Stimulated activated CD8-positive, alpha-beta memory T cell treated with anti-CD3 and anti-CD28 coated beads, Interleukin-12 subunit alpha, Interleukin-12 subunit beta, amount 100 ng/mL, for 1 hour (primary cell): ENCODE measurements around the gene CEP20.
"Not testable (repeated sequence)": the region's sequence is repeated elsewhere in the genome, so short reads cannot be mapped to it uniquely, and the experiment has no call there.

ENCODE experiments used
- DNase-seq: peaks from one replicate; pipeline ENCODE4 v3.0.0-alpha.2; 2020; ENCODE audit warnings: low read depth

The CEP20 gene

DNA sequence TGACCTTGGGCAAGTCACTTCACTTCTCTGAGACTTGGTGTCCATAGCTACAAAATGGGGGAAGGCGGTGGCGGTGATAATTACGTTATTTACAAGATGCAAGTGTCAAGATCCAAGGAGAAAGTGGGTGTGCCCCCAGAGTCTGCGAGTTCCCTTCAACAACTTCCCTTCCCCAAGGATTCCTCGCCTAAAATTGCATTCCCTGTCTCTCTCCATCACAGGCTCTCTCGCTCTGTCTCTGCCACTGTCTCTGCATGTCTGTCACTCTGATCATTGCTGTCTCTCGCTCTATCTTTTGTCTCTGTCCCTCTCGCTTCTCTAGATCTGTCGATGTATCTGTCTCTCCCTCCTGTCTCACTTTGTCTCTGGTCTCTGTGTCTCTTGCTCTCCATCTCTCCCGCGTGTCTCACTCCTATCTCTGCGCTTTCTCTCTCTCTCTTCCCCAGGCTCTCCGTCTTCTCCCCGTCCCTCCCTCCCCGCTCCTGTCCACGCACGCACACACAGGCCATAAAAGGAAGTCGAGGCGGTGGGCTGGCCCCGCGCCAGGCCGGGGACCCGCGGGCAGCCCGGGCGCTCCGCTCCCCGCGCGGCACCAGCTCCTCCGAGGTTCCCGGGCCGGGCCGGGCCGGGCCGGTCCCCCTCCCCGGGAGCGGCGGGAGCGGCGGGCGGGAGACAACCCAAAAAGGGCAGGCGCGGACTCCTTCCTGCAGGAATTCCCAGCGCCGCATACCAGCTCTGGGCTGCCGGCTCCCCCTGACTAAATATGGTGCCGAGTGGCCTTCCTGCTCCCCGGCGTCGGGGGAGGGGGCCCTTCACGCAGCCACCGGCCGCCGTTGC is 30.5 kb downstream of the CEP20 start:
- no peak for DNase-seq

DNA sequence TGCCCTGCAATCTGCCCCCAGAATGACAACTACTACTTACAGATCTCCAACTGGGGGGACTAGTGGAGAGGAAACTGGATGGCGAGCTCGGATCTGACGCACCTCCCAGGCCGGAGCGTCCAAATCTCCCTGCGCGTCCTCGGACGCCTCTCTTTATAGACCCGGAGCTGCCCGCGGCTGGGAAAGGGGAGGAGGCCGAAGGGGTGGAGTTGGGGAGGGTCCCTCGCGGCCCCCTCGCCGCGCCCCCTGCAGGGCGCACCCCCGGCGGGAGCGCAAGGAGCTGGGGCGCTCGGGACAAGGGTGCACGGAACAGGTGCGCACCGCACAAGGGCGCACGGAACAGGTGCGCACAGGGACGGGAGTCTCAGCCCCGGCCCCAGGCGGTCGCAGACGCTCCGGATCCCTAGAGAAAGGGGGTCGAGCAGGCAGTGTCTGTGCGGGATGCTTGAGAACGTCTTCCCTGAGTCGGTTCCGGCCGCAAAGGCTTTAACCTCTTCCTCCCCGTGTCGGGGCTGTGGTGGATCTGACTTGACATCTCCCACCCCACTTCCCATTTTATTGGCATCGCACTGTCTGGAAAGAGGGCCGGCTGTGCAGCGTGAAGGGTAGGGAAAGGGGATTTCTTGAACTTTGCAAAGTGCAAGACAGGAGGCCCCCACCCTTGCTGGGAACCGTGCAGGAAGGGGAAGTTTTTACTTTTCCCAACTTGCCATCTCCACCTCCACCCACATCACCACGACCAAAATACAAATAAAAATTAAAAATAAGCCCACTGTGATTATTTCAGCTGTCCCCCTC is 31.3 kb downstream of the CEP20 start, which contains the start of gene MYH11:
TSS of gene MYH11 (minus strand) at position 128 of the 798 bp plus-strand sequence. CDS start 18,776 bp downstream, outside the sequence.
- DNase-seq: no peak

DNA sequence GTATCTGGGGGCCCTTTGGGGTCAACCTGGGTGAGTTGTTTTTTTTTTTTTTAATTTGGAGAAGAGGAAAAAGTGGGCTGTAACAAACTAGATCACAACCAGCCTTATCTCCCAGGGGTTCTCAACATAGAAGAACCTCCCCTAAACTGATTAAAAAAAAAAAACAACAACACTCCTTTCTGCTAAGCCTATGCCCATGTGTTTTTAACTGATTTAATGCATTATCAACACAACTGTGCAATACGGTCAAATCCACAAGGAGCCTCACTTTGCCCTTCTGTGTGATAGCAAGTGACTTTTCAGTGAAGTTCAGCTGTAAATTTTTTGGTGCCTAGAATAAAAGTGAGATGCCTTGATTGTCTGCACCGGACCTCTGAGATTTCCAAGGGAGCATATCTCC is 32.2 kb downstream of the CEP20 start:
- no peak for DNase-seq

DNA sequence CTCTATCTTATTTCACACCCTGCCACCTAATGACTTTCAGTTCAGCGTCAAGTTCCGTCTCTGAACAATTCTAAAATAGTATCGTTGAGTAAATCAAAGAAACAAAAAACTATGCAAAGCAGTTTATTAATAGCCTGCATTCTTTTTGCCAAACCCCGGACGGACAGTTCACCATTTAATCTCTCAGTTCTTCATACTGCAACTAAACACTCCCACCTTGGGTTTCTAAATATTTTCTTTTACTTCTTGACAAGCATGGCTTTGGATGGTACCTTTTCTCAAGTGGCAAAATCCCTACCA is 32.7 kb downstream of the CEP20 start:
- no peak for DNase-seq

DNA sequence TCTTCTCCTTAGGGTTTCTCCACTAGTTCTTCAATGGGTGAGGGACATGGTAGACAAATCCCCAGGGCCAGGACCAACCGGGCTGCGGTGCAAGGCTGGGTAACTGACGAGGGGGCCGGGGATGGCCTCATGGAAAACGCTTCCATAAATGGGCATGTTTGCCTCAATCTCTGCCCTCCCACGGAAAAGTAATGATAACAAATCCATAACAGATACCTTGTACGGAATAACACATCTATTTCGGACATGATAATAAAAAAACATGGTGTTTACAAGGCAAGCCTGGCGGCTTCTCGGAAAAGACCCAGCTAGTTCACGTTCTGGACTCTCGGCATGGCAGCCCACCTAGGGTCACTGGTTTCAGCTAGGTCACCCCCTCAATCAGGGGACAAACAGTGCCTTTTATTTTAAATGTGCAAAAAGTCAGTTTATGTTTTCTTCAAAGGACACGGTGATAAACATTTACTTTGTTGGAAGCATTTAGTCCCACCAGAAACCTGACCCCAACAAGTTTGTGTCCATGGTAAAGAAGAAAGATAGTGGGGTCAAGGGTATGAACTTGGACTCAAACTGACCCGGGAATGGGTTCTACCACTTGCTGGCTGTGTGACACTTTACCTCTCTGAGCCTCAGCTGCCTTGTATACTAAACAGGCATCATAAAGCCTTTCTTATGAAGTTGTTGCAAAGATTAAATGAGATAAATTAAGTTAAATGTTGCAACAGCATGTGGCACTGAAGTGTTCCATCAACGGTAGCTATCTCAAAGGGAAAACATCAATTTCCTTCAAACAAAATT is 33.3 kb downstream of the CEP20 start:
- no peak for DNase-seq

DNA sequence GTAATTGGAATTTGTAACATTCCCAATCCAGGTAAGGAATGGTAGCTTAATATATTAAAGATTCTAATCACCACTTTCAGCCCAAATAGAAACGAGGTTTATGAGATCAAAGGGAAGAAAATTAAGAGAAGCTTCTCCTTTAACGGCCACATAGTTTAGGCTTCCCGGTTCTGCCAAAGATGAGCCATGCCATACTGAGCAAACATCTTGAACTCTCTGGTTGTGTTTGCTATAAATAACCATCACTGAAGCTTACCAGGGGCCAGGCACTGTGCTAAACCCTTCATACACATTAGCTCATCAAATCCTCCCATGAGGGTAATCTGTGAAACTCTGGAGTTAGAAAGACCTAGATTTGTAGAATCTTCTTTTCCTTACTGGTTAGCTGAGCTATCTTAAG is 34.3 kb downstream of the CEP20 start:
- DNase-seq: no peak

DNA sequence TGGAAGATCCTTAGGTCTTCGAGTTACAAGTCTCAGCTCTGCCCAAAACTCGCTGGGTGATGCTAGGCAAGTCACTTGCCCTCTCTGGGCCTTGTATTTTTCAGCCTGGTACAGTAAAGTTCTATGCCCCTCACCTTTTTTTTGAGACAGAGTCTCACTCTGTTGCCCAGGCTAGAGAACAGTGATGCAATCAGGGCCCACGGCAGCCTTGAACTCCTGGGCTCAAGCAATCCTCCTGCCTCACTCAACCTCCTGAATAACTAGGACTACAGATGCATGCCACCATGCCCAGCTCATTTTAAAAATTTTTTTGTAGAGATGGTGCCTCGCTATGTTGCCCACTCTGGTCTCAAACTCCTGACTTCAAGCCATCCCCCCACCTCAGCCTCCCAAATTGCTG is 35.4 kb downstream of the CEP20 start:
- DNase-seq: no peak

DNA sequence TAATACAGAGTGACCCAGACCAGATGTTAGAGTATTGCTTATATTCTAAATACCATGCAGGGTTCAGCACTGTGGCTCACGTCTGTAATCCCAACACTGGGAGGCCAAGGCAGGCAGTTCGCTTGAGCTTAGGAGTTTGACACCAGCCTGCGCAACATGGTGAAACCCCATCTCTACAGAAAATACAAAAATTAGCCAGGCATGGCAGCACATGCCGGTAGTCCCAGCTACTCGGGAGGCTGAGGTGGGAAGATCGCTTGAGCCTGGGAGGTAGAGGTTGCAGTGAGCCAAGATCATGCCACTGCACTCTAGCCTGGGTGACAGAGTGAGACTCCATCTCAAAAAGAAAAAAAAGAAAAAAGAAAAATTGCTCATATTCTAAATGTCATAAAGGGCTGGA is 37.8 kb downstream of the CEP20 start:
- DNase-seq: not testable (repeated sequence)

DNA sequence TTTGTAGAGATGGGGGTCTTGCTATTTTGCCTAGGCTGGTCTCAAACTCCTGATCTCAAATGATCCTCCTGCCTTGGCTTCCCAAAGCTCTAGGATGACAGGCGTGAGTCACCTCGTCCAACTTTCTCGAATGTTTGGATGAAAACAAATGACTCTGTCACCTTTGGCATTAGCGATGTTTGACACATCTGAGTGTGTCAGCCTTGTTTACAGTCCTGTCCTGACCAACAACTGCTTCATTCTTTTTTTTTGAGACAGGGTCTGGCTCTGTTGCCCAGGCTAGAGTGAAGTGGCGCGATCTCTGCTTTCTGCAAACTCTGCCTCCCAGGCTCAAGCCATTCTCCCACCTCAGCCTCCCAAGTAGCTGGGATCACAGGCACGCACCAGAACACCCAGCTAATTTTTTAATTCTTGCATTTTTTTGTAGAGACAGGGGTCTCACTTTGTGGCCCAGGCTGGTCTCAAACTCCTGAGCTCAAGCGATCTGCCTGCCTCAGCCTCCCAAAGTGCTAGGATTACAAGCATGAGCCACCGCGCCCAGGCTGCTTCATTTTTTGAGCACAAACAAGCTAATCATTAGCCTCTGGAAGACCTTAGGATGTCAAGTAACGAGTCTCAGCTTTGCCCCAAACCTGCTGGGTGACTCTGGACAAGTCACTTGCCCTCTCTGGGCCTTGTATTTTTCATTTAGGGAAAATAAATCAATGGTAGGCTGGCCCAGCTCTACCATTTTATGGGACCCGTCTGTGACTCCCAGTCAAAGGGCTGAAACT is 39.0 kb downstream of the CEP20 start:
- no peak for DNase-seq

DNA sequence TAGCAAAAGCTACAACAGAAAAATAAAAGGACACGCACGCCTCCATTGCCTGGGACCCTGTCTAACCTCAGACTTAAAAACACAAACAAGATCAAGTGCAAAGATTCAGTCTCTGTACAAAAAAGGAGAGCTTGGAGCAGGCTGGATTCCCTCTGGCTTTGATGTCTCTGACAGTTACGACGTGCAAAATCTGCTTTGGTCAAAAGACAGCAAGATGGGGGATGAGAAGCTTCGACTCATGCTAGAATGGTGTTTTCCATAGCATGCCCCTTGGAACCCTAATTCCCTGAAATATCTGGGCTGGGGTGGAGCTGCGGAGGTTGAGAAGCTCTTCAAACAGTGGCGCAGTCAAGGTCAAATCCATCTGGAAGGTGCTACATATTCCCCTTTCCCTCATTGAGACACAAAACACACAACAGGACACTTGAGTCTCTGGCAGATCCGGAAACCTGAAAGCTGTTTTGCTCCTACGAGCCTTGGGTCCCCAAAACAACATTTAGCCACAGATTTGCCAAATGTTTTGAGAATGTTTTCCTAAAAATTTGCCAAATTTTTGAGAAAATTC is 40.7 kb downstream of the CEP20 start:
- no peak for DNase-seq

DNA sequence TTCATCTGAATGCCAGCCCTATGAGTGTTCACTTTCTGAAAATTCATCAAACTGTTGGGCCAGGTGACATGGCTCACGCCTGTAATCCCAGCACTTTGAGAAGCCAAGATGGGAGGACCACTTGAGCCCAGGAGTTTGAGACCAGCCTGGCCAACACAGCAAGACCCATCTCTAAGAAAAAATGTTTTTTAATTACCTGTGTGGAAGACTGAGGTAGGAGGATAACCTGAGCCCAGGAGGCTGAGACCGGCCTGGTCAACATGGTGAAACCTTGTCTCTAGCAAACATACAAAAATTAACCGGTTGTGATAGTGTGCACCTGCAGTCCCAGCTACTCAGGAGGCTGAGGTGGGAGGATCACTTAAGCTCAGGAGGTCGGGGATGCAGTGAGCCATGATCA is 41.9 kb downstream of the CEP20 start:
- no peak for DNase-seq

DNA sequence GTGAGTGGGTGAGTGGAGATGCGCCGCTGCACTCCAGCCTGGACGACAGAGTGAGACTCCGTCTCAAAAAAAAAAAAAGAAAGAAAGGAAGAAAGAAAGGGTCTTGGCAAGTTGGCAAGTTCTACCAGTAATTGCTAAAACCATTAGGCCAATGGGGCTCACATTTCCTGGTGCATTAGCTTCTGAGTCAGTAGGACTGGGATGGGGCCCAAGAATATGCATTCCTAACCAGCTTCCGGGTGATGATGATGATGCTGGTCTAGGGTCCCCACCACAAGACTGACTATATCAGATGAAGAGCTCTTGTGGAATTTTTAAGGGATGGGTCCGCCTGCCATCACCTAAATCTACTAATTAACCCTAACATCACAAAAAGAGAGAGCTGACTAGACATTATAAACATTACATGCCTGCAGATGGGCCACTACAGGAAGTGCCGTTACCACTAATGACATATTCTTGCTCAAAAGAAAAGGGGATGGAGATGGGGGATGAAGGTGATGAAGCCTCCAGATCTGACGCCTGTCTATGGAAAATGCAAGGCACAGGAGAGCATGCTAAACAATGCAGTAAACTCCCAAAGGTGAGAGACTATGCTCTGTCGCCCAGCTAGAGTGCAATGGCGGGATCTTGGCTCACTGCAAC is 44.6 kb downstream of the CEP20 start:
- no peak for DNase-seq

DNA sequence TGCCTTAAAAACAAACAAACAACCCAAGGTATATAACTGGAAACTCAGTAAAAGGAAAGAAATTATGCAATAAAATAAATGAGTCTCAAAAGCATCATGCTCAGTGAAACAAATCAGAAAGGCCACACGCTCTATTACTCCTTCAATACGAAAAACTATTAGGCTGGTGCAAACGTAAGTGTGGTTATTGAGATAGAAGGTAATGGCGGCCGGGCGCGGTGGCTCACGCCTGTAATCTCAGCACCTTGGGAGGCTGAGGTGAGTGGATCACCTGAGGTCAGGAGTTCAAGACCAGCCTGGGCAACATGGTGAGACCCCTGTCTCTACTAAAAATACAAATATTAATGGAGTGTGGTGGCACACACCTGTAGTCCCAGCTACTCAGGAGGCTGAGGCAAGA is 49.2 kb downstream of the CEP20 start:
- DNase-seq: not testable (repeated sequence)

DNA sequence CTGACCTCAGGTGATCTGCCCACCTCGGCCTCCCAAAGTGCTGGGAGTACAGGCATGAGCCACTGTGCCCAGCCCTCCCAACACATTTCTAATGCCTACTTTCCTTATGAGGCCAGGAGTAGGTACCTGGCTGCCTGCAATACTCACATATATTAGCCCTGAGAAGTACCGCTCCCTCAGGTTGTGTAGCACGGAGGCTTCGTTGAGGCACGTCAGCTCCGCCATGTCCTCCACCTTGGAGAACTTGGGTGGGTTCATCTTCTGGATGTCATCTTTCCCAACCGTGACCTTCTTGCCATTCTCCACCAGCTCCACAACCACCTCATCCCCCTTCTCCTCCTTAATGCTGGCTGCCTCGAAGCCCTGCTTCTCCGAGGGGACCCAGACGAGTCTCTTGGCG is 50.6 kb downstream of the CEP20 start:
- no peak for DNase-seq

DNA sequence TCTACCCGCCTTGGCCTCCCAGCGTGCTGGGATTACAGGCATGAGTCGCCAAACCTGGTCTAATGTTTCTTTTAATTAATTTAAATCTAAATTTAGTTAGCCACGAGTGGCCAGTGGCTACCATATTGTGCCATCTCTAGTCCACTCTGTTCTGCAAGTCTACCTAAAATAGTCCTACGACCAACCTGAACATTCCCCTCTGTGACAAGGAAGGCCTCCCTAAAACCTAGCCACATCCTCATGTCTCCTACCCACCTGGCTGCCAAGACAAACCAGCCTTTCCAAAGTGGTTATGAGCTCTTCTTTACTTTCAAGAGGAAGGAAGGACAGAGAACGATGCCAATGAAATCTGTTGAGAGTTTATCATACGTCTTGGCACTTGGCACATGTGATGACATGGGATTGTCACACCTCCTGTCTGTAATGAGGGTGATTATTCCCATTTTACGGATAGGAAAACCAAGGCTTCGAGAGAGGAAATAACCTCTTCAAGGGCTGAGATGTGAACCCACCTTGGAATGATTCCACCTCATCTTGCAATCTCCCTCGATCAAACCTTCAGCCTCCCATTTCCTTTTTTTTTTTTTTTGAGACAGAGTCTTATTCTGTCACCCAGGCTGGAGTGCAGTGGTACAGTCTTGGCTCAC is 51.3 kb downstream of the CEP20 start:
- DNase-seq: no peak

DNA sequence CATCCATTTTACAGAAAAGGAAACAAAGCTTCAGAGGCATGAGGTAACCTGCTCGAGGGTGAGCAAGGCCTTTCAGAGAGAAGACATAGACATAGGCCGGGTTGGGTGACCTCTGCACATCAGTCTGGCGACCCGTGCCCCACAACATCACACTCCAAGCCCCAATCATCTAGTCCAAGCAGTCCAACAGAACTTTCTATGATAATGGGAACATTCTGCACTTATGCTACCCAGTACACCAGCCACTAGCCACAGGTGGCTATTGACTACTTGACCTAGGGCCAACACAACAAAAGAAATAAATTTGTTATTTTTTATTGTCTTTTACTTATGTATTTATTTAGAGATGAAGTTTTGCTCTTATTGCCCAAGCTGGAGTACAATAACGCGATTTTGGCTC is 52.3 kb downstream of the CEP20 start:
- DNase-seq: no peak

DNA sequence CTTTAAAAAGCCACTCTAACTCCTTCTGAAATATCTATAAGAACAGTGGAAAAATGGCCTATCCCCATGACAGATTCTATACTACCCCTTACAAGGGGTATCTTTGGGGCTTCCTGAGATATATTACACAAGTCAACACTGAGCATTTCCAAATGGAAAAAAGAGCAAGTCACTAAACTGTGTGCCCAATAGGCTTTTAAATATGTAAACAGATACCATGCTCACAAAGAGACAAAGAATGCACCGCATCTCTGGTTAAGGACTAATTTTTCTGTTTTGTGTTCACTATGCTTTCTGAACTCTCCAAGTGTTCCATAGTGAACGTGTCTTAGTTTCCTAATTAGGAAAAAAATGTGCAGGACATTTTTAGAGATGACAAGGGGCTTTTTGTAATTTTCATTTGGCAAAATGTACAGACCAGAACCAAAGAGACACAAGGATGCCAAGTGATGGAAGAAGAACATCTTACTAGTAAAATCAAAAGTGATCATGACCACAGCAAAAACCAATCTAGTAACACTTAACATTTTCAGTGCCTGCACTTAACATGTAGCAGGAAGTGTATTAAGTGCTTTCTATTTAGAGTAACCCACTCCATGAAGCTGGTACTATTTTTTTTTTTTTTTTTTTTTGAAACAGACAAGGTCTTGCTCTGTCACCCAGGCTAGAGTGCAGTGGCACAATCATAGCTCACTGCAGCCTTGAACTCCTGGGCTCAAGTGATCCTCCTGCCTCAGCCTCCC is 53.1 kb downstream of the CEP20 start:
- DNase-seq: no peak

DNA sequence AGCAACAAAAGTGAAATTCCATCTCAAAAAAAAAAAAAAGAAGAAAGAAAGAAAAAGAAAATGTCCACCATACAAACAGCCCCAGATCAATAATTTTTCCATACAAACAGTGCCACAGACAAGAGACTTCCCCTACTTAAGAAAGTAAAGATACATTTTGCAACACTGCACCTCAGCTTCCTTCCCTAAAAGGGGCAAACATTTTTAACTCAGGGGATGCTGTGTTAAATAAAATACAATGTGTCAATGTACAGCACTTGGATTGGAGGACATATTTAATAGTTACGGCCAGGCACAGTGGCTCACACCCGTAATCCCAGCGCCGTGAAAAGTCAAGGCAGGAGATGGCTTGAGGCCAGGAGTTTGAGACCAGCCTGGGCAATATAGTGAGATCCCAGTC is 53.9 kb downstream of the CEP20 start:
- DNase-seq: no peak

DNA sequence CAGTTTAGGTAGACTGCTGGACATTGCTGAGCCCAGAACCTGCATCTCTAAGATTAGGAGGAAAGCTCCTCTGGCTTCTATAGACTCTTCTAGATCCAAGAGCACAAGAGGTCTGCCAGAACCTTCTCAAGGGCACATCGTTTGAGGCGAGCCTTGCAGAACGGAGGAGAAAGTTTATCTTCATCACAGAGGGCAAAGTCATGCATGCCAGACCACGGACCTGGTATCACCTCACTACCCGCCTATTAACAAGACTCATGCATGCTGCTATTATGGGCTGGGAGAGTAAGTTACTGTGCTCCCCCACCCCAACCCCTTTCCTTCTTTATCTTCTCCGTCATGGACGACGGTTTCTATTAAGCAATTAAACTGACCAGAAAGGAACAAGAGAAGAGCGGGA is 54.9 kb downstream of the CEP20 start:
- DNase-seq: no peak

DNA sequence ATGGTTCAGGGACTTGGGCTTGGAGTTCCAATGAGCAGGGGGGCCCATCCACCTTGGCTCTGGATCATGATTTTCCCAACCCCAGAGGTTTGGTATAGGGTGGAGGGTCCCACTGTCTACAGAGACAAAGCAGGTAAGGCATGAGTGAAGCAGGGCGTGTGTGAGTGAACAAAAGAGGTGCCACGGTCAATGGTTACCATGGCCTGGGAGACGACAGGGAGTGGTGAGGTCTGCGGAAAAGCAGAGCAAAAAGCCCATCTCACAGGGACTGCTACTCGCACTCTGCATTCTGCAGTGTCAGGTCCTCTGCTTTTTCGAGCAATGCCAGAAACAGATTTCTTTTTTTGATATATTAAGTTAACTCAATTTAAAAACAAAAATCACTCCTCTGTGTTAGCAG is 56.2 kb downstream of the CEP20 start:
- DNase-seq: no peak
